ENCODE results near the gene DDX20.
"Not testable (repeated sequence)": the region's sequence is repeated elsewhere in the genome, so short reads cannot be mapped to it uniquely, and the experiment has no call there.

Gene DDX20

GRCh38 chr1:111733183-111733991 lies 22.3 kb upstream of the DDX20 start:
- peak; percentile 91 to 95 (median 92) for DNase-seq

- DNase-seq, result peak; percentile 71 to 77 (median 74)
Observed at GRCh38 chr1:111733992-111734341, 21.7 kb upstream of the DDX20 start.

GRCh38 chr1:111734426-111734825 lies 21.3 kb upstream of the DDX20 start:
- DNase-seq, result no peak

- DNase-seq, result peak in 2 of 3 donors; percentile 28 to 53
Observed at GRCh38 chr1:111734856-111735255, 20.8 kb upstream of the DDX20 start.

GRCh38 chr1:111735321-111735720 lies 20.4 kb upstream of the DDX20 start:
- no peak for DNase-seq

- no peak for DNase-seq
Observed at GRCh38 chr1:111735858-111736544, 19.7 kb upstream of the DDX20 start.

GRCh38 chr1:111736548-111737215 lies 19.0 kb upstream of the DDX20 start:
- no peak for DNase-seq

GRCh38 chr1:111737216-111738132 lies 18.2 kb upstream of the DDX20 start:
- DNase-seq, result no peak

- no peak for DNase-seq
Observed at GRCh38 chr1:111738133-111738435, 17.6 kb upstream of the DDX20 start.

- DNase-seq, result peak; percentile 27 to 75 (median 32)
Observed at GRCh38 chr1:111738436-111739193, 17.1 kb upstream of the DDX20 start.

- DNase-seq, result peak; percentile 92 to 96 (median 96)
Observed at GRCh38 chr1:111739194-111739924, 16.3 kb upstream of the DDX20 start, which contains the start of gene INKA2. TSS of gene INKA2 (minus strand) at chr1:111739395. CDS start at chr1:111739242, 153 bp downstream.

- DNase-seq, result peak in 2 of 3 donors; percentile 26 to 55
Observed at GRCh38 chr1:111739925-111740765, 15.6 kb upstream of the DDX20 start.

- DNase-seq, result not testable (repeated sequence)
Observed at GRCh38 chr1:111742292-111742691, 13.4 kb upstream of the DDX20 start.

- DNase-seq, result no peak
Observed at GRCh38 chr1:111742938-111743549, 12.7 kb upstream of the DDX20 start.

- DNase-seq, result no peak
Observed at GRCh38 chr1:111743679-111744101, 12.0 kb upstream of the DDX20 start.

GRCh38 chr1:111745675-111746613 lies 9.8 kb upstream of the DDX20 start:
- no peak for DNase-seq

- DNase-seq, result no peak
Observed at GRCh38 chr1:111746614-111746999, 9.1 kb upstream of the DDX20 start.

- DNase-seq, result peak; percentile 88 to 93 (median 91)
Observed at GRCh38 chr1:111747282-111747734, 8.4 kb upstream of the DDX20 start.

Data from suppressor macrophage treated with lipopolysaccharide for 1 hour (primary cell).